HCT116 (cell line): ENCODE results near the gene OR2T33. TPM values are rescaled to one million over a fixed set of nuclear protein-coding genes. Genes with fewer than 3 reads are reported as not detected.

Source experiments
- ATAC-seq: fragments of 200-7000 bp; cut with Tn5 transposase; 2 replicates; pipeline ENCODE4 v1.9.1; 2020; ENCODE audit warnings: mild to moderate bottlenecking, moderate library complexity
- BruUV-seq: library from RNA; stranded (reverse); fragments of 400-500 nt; replicated peaks from 2 replicates; lab custom pipeline; 2021; lab: Mats Ljungman, UMichigan
- CTCF ChIA-PET: fragments of 300-600 bp; sonication (Branson Sonifier 250); formaldehyde crosslinking; loops from one replicate; lab custom pipeline; 2021; ENCODE audit warnings: antibody characterized with exemption; lab: Charles Lee
- POLR2A ChIA-PET: fragments of 300-600, 350-600 bp; sonication (Branson Sonifier 250); formaldehyde crosslinking; loops from one replicate; lab custom pipeline; 2021; ENCODE audit warnings: antibody characterized with exemption; lab: Charles Lee
- RAD21 ChIA-PET, 2 experiments: fragments of 300-600 bp; sonication (Branson Sonifier 250); formaldehyde crosslinking; loops; one replicate each; lab custom pipeline; 2023; ENCODE audit warnings: low total read pairs in 2 of 2; ENCODE audit not compliant: uncharacterized antibody in 2 of 2, unreplicated experiment in 2 of 2, low non-redundant PET in 1 of 2; lab: Charles Lee
- DNase-seq: peaks from one replicate; pipeline ENCODE4 v3.0.0-alpha.2; 2010; ENCODE audit warnings: low read depth, low spot score
- H2AFZ ChIP-seq: fragments of 200-600 bp; shearing (Covaris generic), sonication (generic); 2 replicates; pipeline ENCODE4 v1.6.1; 2017; ENCODE audit warnings: low read depth, mixed run types, mixed read lengths, antibody characterized with exemption, low read length; ENCODE audit not compliant: poor library complexity, severe bottlenecking
- H3K27ac ChIP-seq: 2 replicates; pipeline ENCODE4 v1.5.1; 2012; ENCODE audit warnings: low read depth, low read length
- H3K27me3 ChIP-seq: fragments of 200-600 bp; sonication (generic); 2 replicates; pipeline ENCODE4 v1.6.1; 2016; ENCODE audit warnings: mixed run types, low read length, mixed read lengths; ENCODE audit not compliant: insufficient read depth
- H3K36me3 ChIP-seq, 2 experiments: fragments of 200-500 bp in 1 of 2; fragments of 200-600 bp in 1 of 2; sonication (Bioruptor generic) in 1 of 2; sonication (generic) in 1 of 2; 2 replicates each; pipeline versions ENCODE4 v1.5.1 to v1.6.1; 2014 to 2016; ENCODE audit warnings: low read length in 2 of 2, inconsistent platforms in 1 of 2, mixed read lengths in 1 of 2, mixed run types in 1 of 2; ENCODE audit not compliant: insufficient read depth in 2 of 2, control insufficient read depth in 1 of 2
- H3K4me1 ChIP-seq, 2 experiments: fragments of 200-600 bp in 1 of 2; sonication (generic) in 1 of 2; 2 replicates each; pipeline versions ENCODE4 v1.5.1 to v1.6.1; 2012 to 2017; ENCODE audit warnings: low read length in 2 of 2, inconsistent platforms in 1 of 2, mild to moderate bottlenecking in 1 of 2, mixed read lengths in 1 of 2, mixed run types in 1 of 2, moderate library complexity in 1 of 2; ENCODE audit not compliant: insufficient read depth in 2 of 2, control insufficient read depth in 1 of 2
- H3K4me2 ChIP-seq: fragments of 200-600 bp; sonication (generic); 2 replicates; pipeline ENCODE4 v1.6.1; 2017; ENCODE audit warnings: mixed run types, low read length, mixed read lengths
- H3K4me3 ChIP-seq, 2 experiments: fragments of 200-600 bp in 1 of 2; sonication (generic) in 1 of 2; replicated peaks in 1 of 2; 2 replicates each; pipeline ENCODE4 v1.5.1; 2011 to 2016; ENCODE audit warnings: low read length in 2 of 2, control low read depth in 1 of 2, low read depth in 1 of 2, mild to moderate bottlenecking in 1 of 2, mixed read lengths in 1 of 2, mixed run types in 1 of 2
- H3K79me2 ChIP-seq: fragments of 200-600 bp; sonication (generic); 2 replicates; pipeline ENCODE4 v1.6.1; 2017; ENCODE audit warnings: mild to moderate bottlenecking, mixed run types, low read length, moderate library complexity, mixed read lengths; ENCODE audit not compliant: insufficient read depth
- H3K9ac ChIP-seq: fragments of 200-600 bp; sonication (generic); 2 replicates; pipeline ENCODE4 v1.6.1; 2016; ENCODE audit warnings: low read length, mixed read lengths
- H3K9me2 ChIP-seq: fragments of 200-600 bp; sonication (generic), shearing (Covaris generic); 2 replicates; pipeline ENCODE4 v1.6.1; 2017; ENCODE audit warnings: mixed run types, mild to moderate bottlenecking, moderate library complexity; ENCODE audit not compliant: insufficient read depth
- H3K9me3 ChIP-seq, 2 experiments: fragments of 200-500 bp in 1 of 2; fragments of 200-600 bp in 1 of 2; sonication (Bioruptor generic) in 1 of 2; sonication (generic) in 1 of 2; 2 replicates each; pipeline ENCODE4 v1.6.1; 2014 to 2017; ENCODE audit warnings: low read length in 2 of 2, mixed read lengths in 2 of 2, inconsistent platforms in 1 of 2, low read depth in 1 of 2, mild to moderate bottlenecking in 1 of 2, mixed run types in 1 of 2, moderate library complexity in 1 of 2; ENCODE audit not compliant: control insufficient read depth in 1 of 2, insufficient read depth in 1 of 2
- H4K20me1 ChIP-seq: fragments of 200-600 bp; sonication (generic), shearing (Covaris generic); 2 replicates; pipeline ENCODE4 v1.6.1; 2017; ENCODE audit warnings: mixed run types, mild to moderate bottlenecking, moderate library complexity; ENCODE audit not compliant: insufficient read depth
- JUND ChIP-seq: IDR thresholded peaks from 2 replicates; pipeline ENCODE4 v1.6.1; 2012
- POLR2A ChIP-seq: IDR thresholded peaks from 2 replicates; pipeline ENCODE4 v1.7.0; 2011; ENCODE audit warnings: borderline replicate concordance; ENCODE audit not compliant: insufficient read depth, insufficient read length; ENCODE audit errors: extremely low read depth
- POLR2AphosphoS5 ChIP-seq: IDR thresholded peaks from 2 replicates; pipeline ENCODE4 v1.6.1; 2011; ENCODE audit warnings: mild to moderate bottlenecking, low read depth, low read length, moderate library complexity
- RAD21 ChIP-seq: IDR thresholded peaks from 2 replicates; pipeline ENCODE4 v1.6.1; 2012; ENCODE audit warnings: low read depth, mild to moderate bottlenecking
- REST ChIP-seq: IDR thresholded peaks from 2 replicates; pipeline ENCODE4 v1.6.1; 2012; ENCODE audit warnings: low read depth
- TCF7L2 ChIP-seq: IDR thresholded peaks from 2 replicates; pipeline ENCODE4 v1.7.0; 2011; ENCODE audit warnings: borderline replicate concordance, inconsistent platforms; ENCODE audit not compliant: insufficient read depth, insufficient read length; ENCODE audit errors: extremely low read depth
- ZFX ChIP-seq: fragments of 450-650 bp; IDR thresholded peaks from 2 replicates; pipeline ENCODE4 v1.6.1; 2017
- ZNF274 ChIP-seq: fragments of 200-500 bp; sonication (Bioruptor generic); IDR thresholded peaks from 2 replicates; pipeline ENCODE4 v1.6.1; 2014; ENCODE audit warnings: mild to moderate bottlenecking, low read depth, low read length, inconsistent platforms
- intact Hi-C: fragments of 100-400 bp; cut with micrococcal nuclease; formaldehyde crosslinking; loops from 2 replicates; pipeline ENCODE4 v1.10.0; 2022
- total RNA-seq: library from RNA; stranded (reverse); gene quantifications from one replicate; pipeline ENCODE4 v1.2.1, GENCODE V29; 2021; ENCODE audit not compliant: unreplicated experiment
- TF ChIP-seq, protein P1 (sequence below): IDR thresholded peaks from 2 replicates; pipeline ENCODE4 v1.6.1; 2012

The OR2T33 gene
- total RNA-seq, 1 experiment from 2014 or later: not detected

- Histone ChIP-seq H3K9ac (no peak within 1 kb of the TSS), H4K20me1 (no peaks in the 10 kb centered on the region), H3K9me2 (no peaks in the 10 kb centered on the region), H2AFZ (no peak within 1 kb of the TSS), H3K4me1 (no peaks in the 10 kb centered on the region), H3K79me2 (no peaks in the 10 kb centered on the region), H3K27ac (no peak within 1 kb of the TSS), H3K36me3 (no peaks in the 10 kb centered on the region), H3K27me3 (no peaks in the 10 kb centered on the region), H3K9me3 (peaks cover 0 to 4% of the 10 kb centered on the region in 2 experiments; a peak in 1 of 4 replicates), H3K4me3 (no peak within 1 kb of the TSS), H3K4me2 (no peak within 1 kb of the TSS)
- TF ChIP-seq RAD21: no peak
- TF ChIP-seq REST: no peak
- no peak for TF ChIP-seq POLR2AphosphoS5
- no peak for TF ChIP-seq ZNF274
- TF ChIP-seq, protein P1, sequence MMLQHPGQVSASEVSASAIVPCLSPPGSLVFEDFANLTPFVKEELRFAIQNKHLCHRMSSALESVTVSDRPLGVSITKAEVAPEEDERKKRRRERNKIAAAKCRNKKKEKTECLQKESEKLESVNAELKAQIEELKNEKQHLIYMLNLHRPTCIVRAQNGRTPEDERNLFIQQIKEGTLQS: no peak
- no peak for TF ChIP-seq POLR2A
- TF ChIP-seq JUND: no peak
- no peak for TF ChIP-seq ZFX
- TF ChIP-seq TCF7L2: no peak
- intact Hi-C loops: no loop called here
- ChIA-PET RAD21 (no interaction called here), CTCF (no interaction called here), POLR2A (no interaction called here)
- ATAC-seq (no peak), DNase-seq (no peak)
- BruUV-seq: no TSS peak
These were observed 25.5 kb upstream of the OR2T33 start, which contains the start of gene OR2T12 for GRCh38 chr1:248303324-248303723. Gene OR2T12 (minus strand): TSS chr1:248303424. CDS start chr1:248295578, 7,846 bp downstream.
